Measurements from ENCODE around the gene CRELD2.

CRELD2 gene

GRCh38 chr22:49948958-49949913 is 30.8 kb downstream of the CRELD2 start:
- no peaks in the 10 kb centered on the region for H3K27me3 ChIP-seq (ENCODE audit: control insufficient read depth, insufficient read depth, low read length)
- H3K9me3 ChIP-seq (ENCODE audit: control insufficient read depth, low read length), result no peaks in the 10 kb centered on the region
- peak overlapping the region; percentile 42 for H3K4me3 ChIP-seq (ENCODE audit: low read length)
- peak overlapping the region; percentile 90 for H3K9ac ChIP-seq (ENCODE audit: low read length)
- peaks cover 71% of the 10 kb centered on the region for H3K4me1 ChIP-seq (ENCODE audit: control insufficient read depth, insufficient read depth, low read length)
- H3K36me3 ChIP-seq (ENCODE audit: control insufficient read depth, insufficient read depth, low read length), result no peaks in the 10 kb centered on the region

GRCh38 chr22:49949914-49950292 is 31.5 kb downstream of the CRELD2 start:
- Histone ChIP-seq H3K9ac (ENCODE audit: low read length) (peak overlapping the region; percentile 90), H3K4me3 (ENCODE audit: low read length) (no peak overlapping the region), H3K9me3 (ENCODE audit: control insufficient read depth, low read length) (no peaks in the 10 kb centered on the region), H3K36me3 (ENCODE audit: control insufficient read depth, insufficient read depth, low read length) (no peaks in the 10 kb centered on the region), H3K27me3 (ENCODE audit: control insufficient read depth, insufficient read depth, low read length) (no peaks in the 10 kb centered on the region), H3K4me1 (ENCODE audit: control insufficient read depth, insufficient read depth, low read length) (peaks cover 75% of the 10 kb centered on the region)

DNA sequence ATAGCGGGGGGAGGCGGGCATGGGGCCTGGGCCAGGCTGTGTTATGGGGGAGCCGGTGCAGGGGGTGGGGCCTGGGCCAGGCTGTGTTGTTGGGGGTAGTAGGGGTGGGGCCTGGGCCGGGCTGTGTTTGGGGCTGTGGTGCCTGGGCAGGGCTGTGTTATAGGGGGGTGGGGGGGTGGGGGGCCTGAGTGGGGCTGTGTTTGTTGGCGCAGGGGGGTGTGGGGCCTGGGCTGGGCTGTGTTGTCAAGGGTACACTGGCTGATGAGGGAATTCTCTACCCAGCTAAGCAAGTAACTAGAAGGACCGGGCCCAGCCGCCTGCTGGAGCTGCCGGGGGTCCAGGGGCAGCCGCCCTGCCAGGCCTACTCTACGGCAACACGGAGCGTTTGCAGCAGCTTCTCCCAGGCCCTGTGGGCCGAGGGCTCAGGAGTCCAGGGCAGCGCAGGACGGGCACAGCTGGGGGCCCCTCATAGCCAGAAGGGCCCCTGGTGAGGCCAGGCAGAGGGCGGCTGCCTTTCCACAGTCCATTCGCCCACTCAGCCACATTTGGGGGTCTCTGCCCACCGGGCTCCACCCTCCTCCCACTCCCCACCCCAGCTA is 32.1 kb downstream of the CRELD2 start:
- Histone ChIP-seq H3K9ac (ENCODE audit: low read length) (peak overlapping the region; percentile 80), H3K27me3 (ENCODE audit: control insufficient read depth, insufficient read depth, low read length) (no peaks in the 10 kb centered on the region), H3K4me1 (ENCODE audit: control insufficient read depth, insufficient read depth, low read length) (peaks cover 77% of the 10 kb centered on the region)

GRCh38 chr22:49951000-49951677 is 32.7 kb downstream of the CRELD2 start:
- Histone ChIP-seq H3K9ac (ENCODE audit: low read length) (peak overlapping the region; percentile 80), H3K4me3 (ENCODE audit: low read length) (no peak overlapping the region), H3K27me3 (ENCODE audit: control insufficient read depth, insufficient read depth, low read length) (no peaks in the 10 kb centered on the region), H3K9me3 (ENCODE audit: control insufficient read depth, low read length) (no peaks in the 10 kb centered on the region), H3K4me1 (ENCODE audit: control insufficient read depth, insufficient read depth, low read length) (peaks cover 77% of the 10 kb centered on the region), H3K36me3 (ENCODE audit: control insufficient read depth, insufficient read depth, low read length) (no peaks in the 10 kb centered on the region)

More for the DNA sequence above, 32.1 kb downstream of the CRELD2 start:
- no peaks in the 10 kb centered on the region for H3K9me3 ChIP-seq (ENCODE audit: control insufficient read depth, low read length)
- no peaks in the 10 kb centered on the region for H3K36me3 ChIP-seq (ENCODE audit: control insufficient read depth, insufficient read depth, low read length)
- H3K4me3 ChIP-seq (ENCODE audit: low read length), result no peak overlapping the region

DNA sequence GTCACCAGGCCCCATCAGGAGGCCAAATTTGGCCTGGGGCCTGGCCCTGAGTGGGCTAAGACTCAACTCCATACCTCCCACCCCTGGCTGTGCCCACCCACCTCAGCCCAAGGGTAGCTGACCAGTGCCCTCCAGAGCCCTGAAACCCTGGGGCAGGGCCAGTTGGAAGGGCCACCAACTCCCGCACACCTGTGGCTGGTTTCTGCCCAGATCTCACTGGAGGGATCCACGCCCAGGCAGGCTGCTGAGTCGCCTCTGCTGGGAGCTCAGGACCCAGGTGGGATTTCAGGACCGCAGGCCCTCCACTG is 33.2 kb downstream of the CRELD2 start:
- peak overlapping the region; percentile 80 for H3K9ac ChIP-seq (ENCODE audit: low read length)
- no peak overlapping the region for H3K4me3 ChIP-seq (ENCODE audit: low read length)
- H3K4me1 ChIP-seq (ENCODE audit: control insufficient read depth, insufficient read depth, low read length), result peaks cover 78% of the 10 kb centered on the region

DNA sequence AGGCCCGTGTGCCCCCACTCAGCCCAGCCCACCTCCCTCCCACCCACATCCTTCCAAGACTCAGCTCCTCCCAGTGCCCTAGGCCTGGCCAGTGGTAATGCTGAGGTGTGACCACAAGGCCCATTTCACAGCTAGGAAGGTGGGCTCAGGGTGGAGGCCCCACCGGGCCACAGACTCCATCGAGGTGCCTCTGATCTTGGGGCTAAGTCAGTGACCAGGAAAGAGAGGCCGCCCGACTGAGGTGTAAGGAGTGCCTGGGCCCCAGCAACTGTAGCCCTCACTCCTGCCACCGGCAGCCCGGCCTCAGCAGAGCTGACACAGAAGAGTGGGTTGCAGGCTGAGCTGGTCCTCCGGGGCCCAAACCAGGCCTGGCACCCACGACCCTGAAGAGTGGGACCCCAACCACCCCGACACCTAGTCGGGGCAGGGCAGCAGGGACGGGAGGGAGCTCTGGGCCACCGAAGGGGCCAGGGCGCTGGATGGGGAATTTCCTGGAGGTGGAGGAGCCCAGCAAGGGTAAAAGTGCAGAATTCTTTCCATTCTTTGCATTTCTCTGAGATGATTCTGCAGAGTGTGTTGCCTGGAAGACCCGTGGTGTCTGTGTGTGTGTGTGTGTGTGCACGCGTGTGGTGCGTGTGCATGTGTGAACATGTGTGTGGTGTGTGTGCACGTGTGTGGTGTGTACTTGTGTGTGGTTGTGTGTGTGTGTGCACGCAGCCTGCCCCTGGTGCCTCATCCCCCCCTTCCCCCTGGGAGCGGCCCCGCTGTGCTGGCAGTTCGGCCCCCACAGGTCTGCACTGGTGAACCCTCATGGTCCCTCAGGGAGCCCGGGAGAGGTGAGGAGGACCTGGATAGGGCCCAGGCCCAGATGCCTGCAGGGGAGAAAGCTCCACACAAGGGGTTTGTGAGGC is 33.8 kb downstream of the CRELD2 start:
- Histone ChIP-seq H3K27me3 (ENCODE audit: control insufficient read depth, insufficient read depth, low read length) (no peaks in the 10 kb centered on the region), H3K9ac (ENCODE audit: low read length) (peak overlapping the region; percentile 80), H3K4me1 (ENCODE audit: control insufficient read depth, insufficient read depth, low read length) (peaks cover 79% of the 10 kb centered on the region), H3K4me3 (ENCODE audit: low read length) (no peak overlapping the region), H3K9me3 (ENCODE audit: control insufficient read depth, low read length) (no peaks in the 10 kb centered on the region), H3K36me3 (ENCODE audit: control insufficient read depth, insufficient read depth, low read length) (no peaks in the 10 kb centered on the region)

More for the DNA sequence above, 33.2 kb downstream of the CRELD2 start:
- Histone ChIP-seq H3K27me3 (ENCODE audit: control insufficient read depth, insufficient read depth, low read length) (no peaks in the 10 kb centered on the region), H3K9me3 (ENCODE audit: control insufficient read depth, low read length) (no peaks in the 10 kb centered on the region), H3K36me3 (ENCODE audit: control insufficient read depth, insufficient read depth, low read length) (no peaks in the 10 kb centered on the region)

GRCh38 chr22:49953027-49953679 is 34.7 kb downstream of the CRELD2 start:
- H3K36me3 ChIP-seq (ENCODE audit: control insufficient read depth, insufficient read depth, low read length), result no peaks in the 10 kb centered on the region
- H3K4me1 ChIP-seq (ENCODE audit: control insufficient read depth, insufficient read depth, low read length), result peaks cover 84% of the 10 kb centered on the region
- H3K27me3 ChIP-seq (ENCODE audit: control insufficient read depth, insufficient read depth, low read length), result no peaks in the 10 kb centered on the region
- H3K9ac ChIP-seq (ENCODE audit: low read length), result peak overlapping the region; percentile 80
- no peaks in the 10 kb centered on the region for H3K9me3 ChIP-seq (ENCODE audit: control insufficient read depth, low read length)
- H3K4me3 ChIP-seq (ENCODE audit: low read length), result no peak overlapping the region

DNA sequence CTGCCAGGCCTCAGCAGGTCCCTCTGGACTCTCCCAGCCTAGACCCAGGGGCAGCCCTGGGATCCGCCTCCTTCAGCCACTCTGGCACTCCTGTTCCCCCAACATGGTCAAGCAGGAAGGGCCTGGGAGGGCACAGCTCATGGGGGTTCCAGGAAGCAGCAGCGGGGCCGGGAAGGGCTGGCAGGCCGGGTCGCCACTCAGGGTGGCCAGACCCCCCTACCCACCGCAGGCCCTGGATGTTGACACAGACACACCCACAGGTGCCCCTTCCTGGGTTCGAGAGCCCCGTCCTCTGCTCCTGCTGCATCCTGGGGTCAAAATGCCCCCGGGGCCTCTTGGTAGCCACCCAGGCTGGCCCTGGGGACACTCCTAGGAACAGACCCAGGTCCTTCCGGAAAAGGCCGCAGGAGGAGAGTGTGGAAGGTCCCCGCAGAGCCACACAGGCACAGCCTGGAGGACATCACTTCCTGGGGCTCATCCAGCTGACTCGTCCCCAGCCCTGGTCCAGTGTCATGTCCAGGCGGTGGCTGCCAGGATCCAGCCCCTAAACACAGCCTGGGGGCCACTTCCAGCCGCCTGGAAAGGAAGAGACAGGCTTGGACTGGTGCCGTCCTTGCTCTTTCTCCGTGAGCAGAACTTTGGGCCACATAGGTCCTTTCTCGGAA is 35.4 kb downstream of the CRELD2 start:
- no peaks in the 10 kb centered on the region for H3K27me3 ChIP-seq (ENCODE audit: control insufficient read depth, insufficient read depth, low read length)
- H3K9ac ChIP-seq (ENCODE audit: low read length), result peak overlapping the region; percentile 80
- H3K4me1 ChIP-seq (ENCODE audit: control insufficient read depth, insufficient read depth, low read length), result peaks cover 91% of the 10 kb centered on the region
- H3K36me3 ChIP-seq (ENCODE audit: control insufficient read depth, insufficient read depth, low read length), result no peaks in the 10 kb centered on the region
- no peak overlapping the region for H3K4me3 ChIP-seq (ENCODE audit: low read length)
- H3K9me3 ChIP-seq (ENCODE audit: control insufficient read depth, low read length), result no peaks in the 10 kb centered on the region

DNA sequence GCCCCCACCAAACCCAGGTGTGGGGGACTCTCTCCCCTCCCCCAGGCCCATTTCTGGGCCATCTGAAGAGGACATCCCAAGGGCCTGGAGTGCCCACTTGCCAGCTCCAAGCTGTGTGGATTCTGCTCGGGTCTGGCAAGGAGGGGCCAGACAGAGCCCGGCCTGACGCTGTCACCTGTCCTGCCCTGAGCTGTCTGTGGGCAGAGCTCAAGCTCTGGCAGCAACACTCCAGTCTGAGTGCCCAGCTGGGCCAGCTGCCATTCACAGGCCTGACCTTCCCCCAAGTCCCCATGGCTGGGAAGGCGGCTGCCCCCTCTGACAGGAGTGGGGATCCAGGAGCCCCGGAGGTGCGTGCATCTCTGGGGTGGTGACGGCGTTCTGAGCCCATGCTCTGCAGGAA is 35.9 kb downstream of the CRELD2 start:
- no peaks in the 10 kb centered on the region for H3K36me3 ChIP-seq (ENCODE audit: control insufficient read depth, insufficient read depth, low read length)
- no peaks in the 10 kb centered on the region for H3K9me3 ChIP-seq (ENCODE audit: control insufficient read depth, low read length)
- peaks cover 93% of the 10 kb centered on the region for H3K4me1 ChIP-seq (ENCODE audit: control insufficient read depth, insufficient read depth, low read length)
- peak overlapping the region; percentile 80 for H3K9ac ChIP-seq (ENCODE audit: low read length)
- H3K27me3 ChIP-seq (ENCODE audit: control insufficient read depth, insufficient read depth, low read length), result no peaks in the 10 kb centered on the region
- H3K4me3 ChIP-seq (ENCODE audit: low read length), result no peak overlapping the region

- H3K4me3 ChIP-seq (ENCODE audit: low read length), result no peak overlapping the region
- no peaks in the 10 kb centered on the region for H3K27me3 ChIP-seq (ENCODE audit: control insufficient read depth, insufficient read depth, low read length)
- H3K36me3 ChIP-seq (ENCODE audit: control insufficient read depth, insufficient read depth, low read length), result no peaks in the 10 kb centered on the region
- peak overlapping the region; percentile 8 for H3K9ac ChIP-seq (ENCODE audit: low read length)
- H3K9me3 ChIP-seq (ENCODE audit: control insufficient read depth, low read length), result no peaks in the 10 kb centered on the region
- H3K4me1 ChIP-seq (ENCODE audit: control insufficient read depth, insufficient read depth, low read length), result peaks cover 92% of the 10 kb centered on the region
These were observed 36.7 kb downstream of the CRELD2 start for GRCh38 chr22:49954991-49955580.

Measured in mucosa of stomach (tissue), 1 donor.